HG02973 (cell line): ENCODE data around the gene DNAJC27.

Experiments used
- ATAC-seq: cut with Tn5 transposase; IDR thresholded peaks from one replicate; pipeline ENCODE4 v1.9.1; 2021; ENCODE audit warnings: moderate library complexity; ENCODE audit not compliant: unreplicated experiment

DNAJC27 gene

GRCh38 chr2:24971286-24971535 is 544 bp downstream of the DNAJC27 start:
- ATAC-seq = no peak

GRCh38 chr2:24970483-24971285 is 1.1 kb downstream of the DNAJC27 start:
- ATAC-seq = no peak

GRCh38 chr2:24969784-24970183 is 2.0 kb downstream of the DNAJC27 start:
- no peak for ATAC-seq

GRCh38 chr2:24961903-24962302 is 9.9 kb downstream of the DNAJC27 start:
- no peak for ATAC-seq

GRCh38 chr2:24959761-24960160 is 12.0 kb downstream of the DNAJC27 start:
- no peak for ATAC-seq

GRCh38 chr2:24958411-24958935 is 13.3 kb downstream of the DNAJC27 start:
- no peak for ATAC-seq

GRCh38 chr2:24957976-24958375 is 13.8 kb downstream of the DNAJC27 start:
- no peak for ATAC-seq

GRCh38 chr2:24957221-24957620 is 14.5 kb downstream of the DNAJC27 start:
- no peak for ATAC-seq

GRCh38 chr2:24955921-24956320 is 15.8 kb downstream of the DNAJC27 start:
- no peak for ATAC-seq

GRCh38 chr2:24955232-24955631 is 16.5 kb downstream of the DNAJC27 start:
- no peak for ATAC-seq

GRCh38 chr2:24950102-24950501 is 21.7 kb downstream of the DNAJC27 start:
- ATAC-seq = no peak

- no peak for ATAC-seq
These were observed 23.2 kb downstream of the DNAJC27 start for GRCh38 chr2:24948506-24948905.

GRCh38 chr2:24947561-24948157 is 24.1 kb downstream of the DNAJC27 start:
- no peak for ATAC-seq

GRCh38 chr2:24945907-24946306 is 25.8 kb downstream of the DNAJC27 start:
- ATAC-seq = no peak

- ATAC-seq = no peak
These were observed 28.2 kb downstream of the DNAJC27 start for GRCh38 chr2:24943427-24944053.

GRCh38 chr2:24939353-24939752 is 32.4 kb downstream of the DNAJC27 start:
- ATAC-seq = no peak

- ATAC-seq = no peak
These were observed 34.5 kb downstream of the DNAJC27 start for GRCh38 chr2:24937236-24937635.

GRCh38 chr2:24935145-24935544 is 36.6 kb downstream of the DNAJC27 start:
- ATAC-seq = no peak

- no peak for ATAC-seq
These were observed 39.0 kb downstream of the DNAJC27 start for GRCh38 chr2:24932715-24933114.

GRCh38 chr2:24930768-24931167 is 41.0 kb downstream of the DNAJC27 start:
- peak; percentile 62 for ATAC-seq

- no peak for ATAC-seq
These were observed 42.5 kb downstream of the DNAJC27 start for GRCh38 chr2:24929230-24929629.

GRCh38 chr2:24928036-24928435 is 43.7 kb downstream of the DNAJC27 start:
- ATAC-seq = no peak
